Measurements from ENCODE around the gene UBE2J2. TPM values are rescaled to one million over a fixed set of nuclear protein-coding genes. Genes with fewer than 3 reads are reported as not detected.

Gene UBE2J2
- total RNA-seq, 1 donor from 2014 or later = 36.9 TPM

DNA sequence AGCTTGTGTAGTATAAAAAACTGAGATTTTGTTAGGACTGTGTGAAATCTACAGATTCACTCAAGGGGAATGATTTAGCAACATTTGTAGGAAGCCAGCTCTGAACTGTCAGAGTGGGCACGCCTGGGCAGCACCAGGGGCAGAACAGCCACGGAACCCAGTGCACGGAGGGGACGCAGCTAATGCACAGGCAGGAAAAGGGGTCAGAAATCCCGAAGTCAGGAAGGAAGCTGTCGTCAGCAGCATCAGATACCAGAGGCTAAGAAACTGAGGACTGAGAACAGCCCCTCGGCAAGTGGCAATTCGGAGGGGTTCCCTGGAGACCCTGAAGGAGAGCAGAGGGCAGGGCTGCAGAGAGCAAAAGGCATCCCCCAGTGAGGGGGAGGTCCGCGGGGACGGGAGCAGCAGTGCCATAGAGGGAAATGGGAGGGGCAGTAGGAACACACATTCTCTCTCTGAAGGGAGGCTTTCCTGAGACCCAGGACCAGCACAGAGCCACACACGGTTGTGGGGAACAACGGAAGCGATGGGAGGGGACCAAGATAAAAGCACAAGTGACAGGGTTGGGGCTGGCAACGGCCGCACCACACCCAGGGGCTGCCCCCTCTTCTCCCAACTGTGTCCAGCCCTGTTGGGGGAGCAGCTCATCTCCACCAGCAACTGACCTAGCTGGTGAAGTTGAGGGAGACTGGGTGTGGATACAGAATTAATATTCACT, 12.7 kb downstream of the UBE2J2 start:
- Histone ChIP-seq H3K4me3 (no peak overlapping the region), H3K4me1 (peaks cover 51% of the 10 kb centered on the region), H3K9me3 (replicated peaks) (no peaks in the 10 kb centered on the region), H3K36me3 (peaks cover 70% of the 10 kb centered on the region), H3K27me3 (ENCODE audit: low read depth) (no peaks in the 10 kb centered on the region), H3K27ac (replicated peaks) (peak overlapping the region; percentile 44)
- TF ChIP-seq, protein P1, sequence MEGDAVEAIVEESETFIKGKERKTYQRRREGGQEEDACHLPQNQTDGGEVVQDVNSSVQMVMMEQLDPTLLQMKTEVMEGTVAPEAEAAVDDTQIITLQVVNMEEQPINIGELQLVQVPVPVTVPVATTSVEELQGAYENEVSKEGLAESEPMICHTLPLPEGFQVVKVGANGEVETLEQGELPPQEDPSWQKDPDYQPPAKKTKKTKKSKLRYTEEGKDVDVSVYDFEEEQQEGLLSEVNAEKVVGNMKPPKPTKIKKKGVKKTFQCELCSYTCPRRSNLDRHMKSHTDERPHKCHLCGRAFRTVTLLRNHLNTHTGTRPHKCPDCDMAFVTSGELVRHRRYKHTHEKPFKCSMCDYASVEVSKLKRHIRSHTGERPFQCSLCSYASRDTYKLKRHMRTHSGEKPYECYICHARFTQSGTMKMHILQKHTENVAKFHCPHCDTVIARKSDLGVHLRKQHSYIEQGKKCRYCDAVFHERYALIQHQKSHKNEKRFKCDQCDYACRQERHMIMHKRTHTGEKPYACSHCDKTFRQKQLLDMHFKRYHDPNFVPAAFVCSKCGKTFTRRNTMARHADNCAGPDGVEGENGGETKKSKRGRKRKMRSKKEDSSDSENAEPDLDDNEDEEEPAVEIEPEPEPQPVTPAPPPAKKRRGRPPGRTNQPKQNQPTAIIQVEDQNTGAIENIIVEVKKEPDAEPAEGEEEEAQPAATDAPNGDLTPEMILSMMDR (IDR thresholded peaks at IDR 0.05; ENCODE audit: borderline replicate concordance) = no peak
- no peak for DNase-seq
- intact Hi-C loops (cut with micrococcal nuclease) = no loop called here

GRCh38 chr1:1259951-1260600, 13.6 kb downstream of the UBE2J2 start:
- Histone ChIP-seq H3K4me3 (no peak overlapping the region), H3K9me3 (replicated peaks) (no peaks in the 10 kb centered on the region), H3K27ac (replicated peaks) (peak overlapping the region; percentile 44), H3K36me3 (peaks cover 74% of the 10 kb centered on the region), H3K27me3 (ENCODE audit: low read depth) (no peaks in the 10 kb centered on the region), H3K4me1 (peaks cover 51% of the 10 kb centered on the region)
- peak; percentile 57 for DNase-seq
- TF ChIP-seq, protein P1 (IDR thresholded peaks at IDR 0.05; ENCODE audit: borderline replicate concordance) = no peak
- intact Hi-C loops (cut with micrococcal nuclease) = no loop called here

DNA sequence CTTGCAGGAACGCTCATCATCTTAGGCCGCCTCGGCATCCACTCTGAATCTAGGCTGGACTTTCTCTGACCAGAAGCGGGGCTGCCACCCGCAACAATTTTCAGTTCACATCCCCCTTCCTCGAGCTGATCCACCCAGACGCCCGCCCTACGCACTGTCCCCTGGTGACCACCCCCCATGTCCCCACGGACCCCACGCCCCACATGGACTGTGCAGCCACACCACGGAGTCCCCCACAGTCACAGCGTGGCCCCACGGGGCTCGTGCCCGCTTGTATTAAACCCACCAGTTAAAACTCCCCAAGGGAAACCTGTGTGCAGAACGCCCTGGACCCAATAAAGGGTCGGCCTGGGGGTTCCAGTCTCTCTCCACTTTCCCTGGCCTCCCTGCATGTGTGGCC, 14.1 kb downstream of the UBE2J2 start:
- Histone ChIP-seq H3K27me3 (ENCODE audit: low read depth) (no peaks in the 10 kb centered on the region), H3K4me3 (no peak overlapping the region), H3K36me3 (peaks cover 74% of the 10 kb centered on the region), H3K27ac (replicated peaks) (no peak overlapping the region), H3K4me1 (peaks cover 47% of the 10 kb centered on the region), H3K9me3 (replicated peaks) (no peaks in the 10 kb centered on the region)
- no peak for DNase-seq
- intact Hi-C loops (cut with micrococcal nuclease) = no loop called here
- TF ChIP-seq, protein P1 (IDR thresholded peaks at IDR 0.05; ENCODE audit: borderline replicate concordance) = no peak

DNA sequence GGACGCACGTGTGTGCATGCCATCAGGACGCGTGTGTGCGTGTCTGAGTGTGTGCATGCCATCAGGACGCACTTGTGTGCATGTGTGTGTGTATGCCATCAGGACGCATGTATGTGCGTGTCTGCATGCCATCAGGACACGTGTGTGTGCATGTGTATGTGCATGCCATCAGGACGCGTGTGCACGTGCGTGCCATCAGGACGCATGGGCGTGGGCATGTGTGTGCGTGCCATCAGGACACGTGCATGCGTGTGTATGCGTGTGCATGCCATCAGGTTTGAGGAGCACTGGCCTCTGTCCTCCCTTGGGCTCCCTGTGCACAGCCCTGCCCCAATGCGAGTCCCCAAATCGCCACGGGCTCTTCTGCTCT, 14.6 kb downstream of the UBE2J2 start:
- TF ChIP-seq, protein P1 (IDR thresholded peaks at IDR 0.05; ENCODE audit: borderline replicate concordance) = no peak
- no peak overlapping the region for H3K4me3 ChIP-seq
- no peaks in the 10 kb centered on the region for H3K9me3 ChIP-seq (replicated peaks)
- no peaks in the 10 kb centered on the region for H3K27me3 ChIP-seq (ENCODE audit: low read depth)
- H3K27ac ChIP-seq (replicated peaks) = no peak overlapping the region
- intact Hi-C loops (cut with micrococcal nuclease) = no loop called here
- DNase-seq = no peak
- H3K36me3 ChIP-seq = peaks cover 74% of the 10 kb centered on the region
- peaks cover 46% of the 10 kb centered on the region for H3K4me1 ChIP-seq

DNA sequence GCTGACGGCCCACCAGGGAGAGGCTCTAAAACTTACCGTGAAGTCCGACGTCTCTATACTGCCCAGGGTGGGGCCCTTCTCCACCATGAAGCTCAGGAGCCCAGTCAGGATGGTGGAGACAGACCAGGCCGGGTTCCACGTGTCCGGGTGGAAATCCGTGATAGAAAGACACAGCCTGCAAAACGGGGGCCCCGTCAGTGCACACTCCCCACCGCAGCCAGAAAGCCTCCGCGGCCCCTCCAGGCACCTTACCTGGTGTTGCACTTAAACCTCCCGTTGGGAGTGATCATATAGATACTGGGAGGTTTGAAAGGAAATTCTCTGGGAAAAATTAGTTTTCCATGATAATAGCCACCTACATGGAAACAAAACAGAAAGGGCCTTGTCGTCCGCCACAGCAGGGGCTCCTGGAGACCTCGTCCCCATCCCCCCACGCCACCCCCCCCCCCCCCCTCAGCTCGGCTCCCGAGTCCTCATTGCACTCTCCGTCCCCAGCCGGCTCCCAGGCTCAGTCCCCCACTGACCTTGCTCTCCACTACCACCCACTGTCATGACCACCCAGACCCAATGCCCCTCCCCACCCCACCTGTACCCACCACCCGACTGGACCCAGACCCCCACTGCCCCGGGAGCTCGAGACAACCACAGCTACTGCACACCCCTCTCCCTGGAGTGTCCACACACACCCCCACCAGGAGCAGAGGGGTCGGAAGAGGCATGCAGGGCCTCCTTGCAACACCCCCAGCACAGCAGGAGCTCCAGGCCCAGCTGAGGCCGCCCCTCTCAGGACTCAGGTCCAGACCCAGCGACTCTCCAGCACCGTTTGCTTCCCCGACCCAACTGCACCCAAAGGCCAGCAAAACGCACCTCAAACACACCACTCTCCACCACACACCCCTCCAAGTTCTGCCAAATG, 16.4 kb downstream of the UBE2J2 start:
- DNase-seq = no peak
- intact Hi-C loops (cut with micrococcal nuclease) = no loop called here
- H3K4me1 ChIP-seq = peaks cover 41% of the 10 kb centered on the region
- H3K9me3 ChIP-seq (replicated peaks) = no peaks in the 10 kb centered on the region
- H3K4me3 ChIP-seq = no peak overlapping the region
- H3K27ac ChIP-seq (replicated peaks) = no peak overlapping the region
- H3K27me3 ChIP-seq (ENCODE audit: low read depth) = no peaks in the 10 kb centered on the region
- TF ChIP-seq, protein P1 (IDR thresholded peaks at IDR 0.05; ENCODE audit: borderline replicate concordance) = no peak
- peaks cover 73% of the 10 kb centered on the region for H3K36me3 ChIP-seq

Data from left ventricle myocardium inferior (tissue), 1 donor.